Measurements from ENCODE around the gene SPRY2. TPM values are rescaled to one million over a fixed set of nuclear protein-coding genes. Genes with fewer than 3 reads are reported as not detected.
A peak's percentile ranks its signal among the peaks of the same experiment; 100 is the strongest.

SPRY2 gene
- polyA plus RNA-seq, 2 of the 4 experiments (the other 2 are of a cell fraction): 5.9 to 23.1 TPM

DNA sequence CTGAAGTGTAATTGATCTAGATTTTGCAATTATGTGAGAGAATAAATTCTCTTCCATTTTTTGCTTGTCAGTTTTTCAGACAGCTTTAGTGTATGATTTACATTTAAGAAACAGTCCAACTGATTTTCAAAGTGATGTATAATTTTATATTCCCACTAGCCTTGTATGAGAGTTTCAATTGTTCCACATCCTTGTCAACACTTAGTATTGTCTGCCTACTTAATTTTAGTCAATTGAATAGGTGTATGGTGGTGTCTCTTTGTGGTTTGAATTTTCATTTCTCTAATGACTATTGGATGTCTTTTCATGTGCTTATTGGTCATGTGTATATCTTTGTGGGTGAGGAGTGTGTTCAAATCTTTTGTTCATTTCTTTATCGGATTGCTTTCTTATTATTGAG lies 49.4 kb upstream of the SPRY2 start:
- TF ChIP-seq ZFP36 (IDR thresholded peaks at IDR 0.05; ENCODE audit: borderline replicate concordance, partially characterized antibody) (peak; percentile 64), NFE2L2 (conservative IDR thresholded peaks at IDR 0.05; ENCODE audit: low read length) (no peak)
- TF ChIP-seq, protein P1, sequence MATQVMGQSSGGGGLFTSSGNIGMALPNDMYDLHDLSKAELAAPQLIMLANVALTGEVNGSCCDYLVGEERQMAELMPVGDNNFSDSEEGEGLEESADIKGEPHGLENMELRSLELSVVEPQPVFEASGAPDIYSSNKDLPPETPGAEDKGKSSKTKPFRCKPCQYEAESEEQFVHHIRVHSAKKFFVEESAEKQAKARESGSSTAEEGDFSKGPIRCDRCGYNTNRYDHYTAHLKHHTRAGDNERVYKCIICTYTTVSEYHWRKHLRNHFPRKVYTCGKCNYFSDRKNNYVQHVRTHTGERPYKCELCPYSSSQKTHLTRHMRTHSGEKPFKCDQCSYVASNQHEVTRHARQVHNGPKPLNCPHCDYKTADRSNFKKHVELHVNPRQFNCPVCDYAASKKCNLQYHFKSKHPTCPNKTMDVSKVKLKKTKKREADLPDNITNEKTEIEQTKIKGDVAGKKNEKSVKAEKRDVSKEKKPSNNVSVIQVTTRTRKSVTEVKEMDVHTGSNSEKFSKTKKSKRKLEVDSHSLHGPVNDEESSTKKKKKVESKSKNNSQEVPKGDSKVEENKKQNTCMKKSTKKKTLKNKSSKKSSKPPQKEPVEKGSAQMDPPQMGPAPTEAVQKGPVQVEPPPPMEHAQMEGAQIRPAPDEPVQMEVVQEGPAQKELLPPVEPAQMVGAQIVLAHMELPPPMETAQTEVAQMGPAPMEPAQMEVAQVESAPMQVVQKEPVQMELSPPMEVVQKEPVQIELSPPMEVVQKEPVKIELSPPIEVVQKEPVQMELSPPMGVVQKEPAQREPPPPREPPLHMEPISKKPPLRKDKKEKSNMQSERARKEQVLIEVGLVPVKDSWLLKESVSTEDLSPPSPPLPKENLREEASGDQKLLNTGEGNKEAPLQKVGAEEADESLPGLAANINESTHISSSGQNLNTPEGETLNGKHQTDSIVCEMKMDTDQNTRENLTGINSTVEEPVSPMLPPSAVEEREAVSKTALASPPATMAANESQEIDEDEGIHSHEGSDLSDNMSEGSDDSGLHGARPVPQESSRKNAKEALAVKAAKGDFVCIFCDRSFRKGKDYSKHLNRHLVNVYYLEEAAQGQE (IDR thresholded peaks at IDR 0.05): no peak
- ChIA-PET POLR2A (no interaction called here), CTCF (no interaction called here)
- H3K27ac ChIP-seq: no peak overlapping the region
- FAIRE-seq (no peak), ATAC-seq (no peak), DNase-seq (ENCODE audit: low read depth in 1 of 2, low spot score in 1 of 2) (no peak)
- WGBS (ENCODE audit: missing lambda C conversion rate): 83% methylated on average over 1 of the region's 1 CpG
- H3K4me2 ChIP-seq: no peak overlapping the region
- H3K4me1 ChIP-seq: no peaks in the 10 kb centered on the region
- H3K4me3 ChIP-seq: no peak overlapping the region
- H3K9me3 ChIP-seq: no peaks in the 10 kb centered on the region; the same call in 2 of the 3 replicates

DNA sequence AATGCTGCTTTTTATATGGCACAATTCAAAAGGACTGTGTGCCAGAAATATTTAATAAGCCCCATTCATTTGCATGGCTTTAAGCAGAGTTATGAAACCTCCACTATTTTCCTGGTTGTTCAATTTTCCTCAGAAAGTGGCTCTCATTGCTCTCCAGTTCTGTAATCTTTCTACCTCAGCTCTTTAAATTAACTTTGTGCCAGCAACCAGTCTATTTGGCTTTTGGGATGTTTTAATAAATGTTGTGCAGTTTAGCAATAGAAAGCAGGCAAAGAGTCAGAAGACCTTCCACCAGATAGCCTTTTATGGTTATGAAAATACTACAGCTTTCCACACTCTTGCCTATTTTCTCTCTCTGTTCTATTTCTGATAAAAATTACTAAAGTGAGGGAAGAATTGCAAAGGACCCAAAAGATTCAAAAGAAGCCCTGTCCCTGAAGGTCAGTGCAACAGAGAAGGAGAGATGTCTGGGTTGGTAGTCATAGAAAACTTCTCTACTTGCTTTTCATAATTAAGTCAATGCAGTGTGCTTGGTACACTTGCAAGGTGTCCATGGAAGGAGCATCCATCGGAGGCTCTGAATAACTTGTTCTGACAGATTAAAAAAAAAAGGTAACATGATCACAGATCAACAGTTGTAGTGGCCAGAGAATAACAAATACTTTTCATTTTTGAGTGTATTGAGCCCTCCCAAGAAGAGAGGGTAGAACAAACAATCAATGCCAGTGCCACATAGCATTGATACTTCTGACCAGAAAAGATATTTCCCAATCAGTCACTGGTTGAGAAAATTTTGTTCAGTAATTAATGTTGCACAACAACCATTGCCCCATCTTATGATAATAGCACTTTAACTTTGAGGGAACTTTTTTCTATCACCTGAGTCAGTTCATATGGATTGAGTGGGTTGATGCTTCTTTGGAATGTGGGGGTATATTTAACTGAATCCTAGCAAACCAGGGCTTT lies 48.4 kb upstream of the SPRY2 start:
- H3K27ac ChIP-seq: no peak overlapping the region
- CTCF ChIA-PET: no interaction called here
- no peak for FAIRE-seq

DNA sequence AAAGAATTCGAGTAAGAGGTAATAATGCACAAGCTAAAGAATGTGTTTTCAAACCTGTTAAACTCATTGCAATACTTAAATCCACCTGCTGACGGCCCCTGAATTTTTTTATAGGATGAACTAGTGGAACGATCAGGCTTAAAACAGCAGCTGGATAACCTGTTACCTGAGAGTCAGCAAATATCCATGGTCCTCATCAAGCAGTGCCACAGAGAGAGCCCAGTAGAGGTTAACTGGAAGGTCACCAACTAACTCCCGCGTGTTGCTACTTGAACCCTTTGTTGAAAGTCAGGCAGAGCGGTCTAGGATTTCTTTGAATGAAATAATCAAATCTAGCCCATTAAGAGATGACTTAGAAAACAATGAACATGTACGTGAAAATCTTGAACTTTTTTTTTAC lies 47.6 kb upstream of the SPRY2 start:
- H3K4me1 ChIP-seq: no peaks in the 10 kb centered on the region
- CTCF ChIA-PET: no interaction called here
- 40% methylated on average over 7 of the region's 7 CpGs for WGBS (ENCODE audit: missing lambda C conversion rate)
- no peak overlapping the region for H3K4me2 ChIP-seq
- POLR2A ChIA-PET: no interaction called here
- no peak overlapping the region for H3K4me3 ChIP-seq
- DNase-seq (ENCODE audit: low read depth in 1 of 2, low spot score in 1 of 2): no peak
- no peak for FAIRE-seq
- no peak for ATAC-seq
- no peak for TF ChIP-seq TFCP2L1 (CRISPR knock-in tag; IDR thresholded peaks at IDR 0.05)
- TF ChIP-seq MAZ (IDR thresholded peaks at IDR 0.05; ENCODE audit: borderline replicate concordance, low read depth, low read length): no peak
- H3K9me3 ChIP-seq: no peaks in the 10 kb centered on the region; the same call in 2 of the 3 replicates
- H3K27ac ChIP-seq: no peak overlapping the region

More for the DNA sequence above, 48.4 kb upstream of the SPRY2 start:
- Histone ChIP-seq H3K4me3 (no peak overlapping the region), H3K4me1 (no peaks in the 10 kb centered on the region), H3K4me2 (no peak overlapping the region), H3K9me3 (no peaks in the 10 kb centered on the region; the same call in 2 of the 3 replicates)
- 53% methylated on average over 1 of the region's 1 CpG for WGBS (ENCODE audit: missing lambda C conversion rate)
- ATAC-seq: no peak
- POLR2A ChIA-PET: no interaction called here
- no peak for TF ChIP-seq HOXB5 (CRISPR knock-in tag; IDR thresholded peaks at IDR 0.05)
- no peak for TF ChIP-seq CBX2 (IDR thresholded peaks at IDR 0.05; ENCODE audit: borderline replicate concordance, low read depth)
- no peak for TF ChIP-seq RAD21 (conservative IDR thresholded peaks at IDR 0.05 in 1 of 2, IDR thresholded peaks at IDR 0.05 in 1 of 2)
- TF ChIP-seq, protein P2, sequence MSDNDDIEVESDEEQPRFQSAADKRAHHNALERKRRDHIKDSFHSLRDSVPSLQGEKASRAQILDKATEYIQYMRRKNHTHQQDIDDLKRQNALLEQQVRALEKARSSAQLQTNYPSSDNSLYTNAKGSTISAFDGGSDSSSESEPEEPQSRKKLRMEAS (IDR thresholded peaks at IDR 0.05): no peak
- no peak for DNase-seq (ENCODE audit: low read depth in 1 of 2, low spot score in 1 of 2)

DNA sequence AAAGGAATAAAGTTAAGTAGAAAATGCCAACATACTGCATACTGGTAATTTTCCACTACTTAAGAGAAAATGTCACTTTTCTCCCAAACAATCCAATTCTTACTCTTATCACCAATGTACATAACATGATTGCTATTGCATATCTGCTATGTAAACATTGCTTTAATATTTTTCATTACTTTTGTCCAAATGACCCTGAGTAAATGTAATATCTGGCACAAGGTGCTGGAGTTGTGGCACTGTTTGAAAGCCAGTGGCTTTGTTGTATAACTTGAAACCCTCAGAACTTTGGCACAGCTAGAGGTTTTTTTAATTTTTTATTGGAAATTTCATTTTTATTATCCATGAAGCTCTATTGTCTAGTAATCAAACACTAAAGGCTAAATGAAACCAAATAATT lies 45.7 kb upstream of the SPRY2 start:
- Histone ChIP-seq H3K27ac (no peak overlapping the region), H3K4me2 (no peak overlapping the region), H3K9me3 (no peaks in the 10 kb centered on the region; the same call in 2 of the 3 replicates), H3K4me3 (no peak overlapping the region), H3K4me1 (no peaks in the 10 kb centered on the region)
- DNase-seq (ENCODE audit: low read depth in 1 of 2, low spot score in 1 of 2): no peak
- ATAC-seq: no peak
- FAIRE-seq: no peak
- ChIA-PET POLR2A (no interaction called here), CTCF (interaction anchor here (0.6 to 1.1 kb wide), 2 partner anchors 611 to 875 kb away, joined by 3 to 5 read pairs; no protein-coding TSS in a partner anchor)
- TF ChIP-seq, protein P3, sequence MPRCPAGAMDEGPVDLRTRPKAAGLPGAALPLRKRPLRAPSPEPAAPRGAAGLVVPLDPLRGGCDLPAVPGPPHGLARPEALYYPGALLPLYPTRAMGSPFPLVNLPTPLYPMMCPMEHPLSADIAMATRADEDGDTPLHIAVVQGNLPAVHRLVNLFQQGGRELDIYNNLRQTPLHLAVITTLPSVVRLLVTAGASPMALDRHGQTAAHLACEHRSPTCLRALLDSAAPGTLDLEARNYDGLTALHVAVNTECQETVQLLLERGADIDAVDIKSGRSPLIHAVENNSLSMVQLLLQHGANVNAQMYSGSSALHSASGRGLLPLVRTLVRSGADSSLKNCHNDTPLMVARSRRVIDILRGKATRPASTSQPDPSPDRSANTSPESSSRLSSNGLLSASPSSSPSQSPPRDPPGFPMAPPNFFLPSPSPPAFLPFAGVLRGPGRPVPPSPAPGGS (IDR thresholded peaks at IDR 0.05): no peak
- TF ChIP-seq MAFK (IDR thresholded peaks at IDR 0.05; ENCODE audit: partially characterized antibody): no peak

Measured in A549 (cell line).